ENCODE data around the gene NFKBIL1.
A peak's percentile ranks its signal among the peaks of the same experiment; 100 is the strongest.
"Not testable (repeated sequence)": the region's sequence is repeated elsewhere in the genome, so short reads cannot be mapped to it uniquely, and the experiment has no call there.

Gene NFKBIL1

GRCh38 chr6:31534521-31535040 lies 12.8 kb upstream of the NFKBIL1 start:
- DNase-seq (ENCODE audit: low read depth), result no peak

GRCh38 chr6:31535538-31536324 lies 11.7 kb upstream of the NFKBIL1 start:
- DNase-seq (ENCODE audit: low read depth), result no peak

- DNase-seq (ENCODE audit: low read depth), result no peak
Measured at GRCh38 chr6:31538805-31539400, 8.5 kb upstream of the NFKBIL1 start.

GRCh38 chr6:31540640-31541039 lies 6.8 kb upstream of the NFKBIL1 start:
- DNase-seq (ENCODE audit: low read depth), result no peak

GRCh38 chr6:31541059-31541657 lies 6.2 kb upstream of the NFKBIL1 start:
- no peak for DNase-seq (ENCODE audit: low read depth)

GRCh38 chr6:31541658-31542521 lies 5.5 kb upstream of the NFKBIL1 start, which contains the start of gene DDX39B:
DDX39B (minus strand) TSS chr6:31542003; CDS start chr6:31540532, 1,471 bp downstream.
- DNase-seq (ENCODE audit: low read depth), result peak; percentile 84

GRCh38 chr6:31543639-31544038 lies 3.8 kb upstream of the NFKBIL1 start:
- no peak for DNase-seq (ENCODE audit: low read depth)

- DNase-seq (ENCODE audit: low read depth), result no peak
Measured at GRCh38 chr6:31544676-31545075, 2.7 kb upstream of the NFKBIL1 start.

GRCh38 chr6:31545291-31545690 lies 2.1 kb upstream of the NFKBIL1 start:
- no peak for DNase-seq (ENCODE audit: low read depth)

GRCh38 chr6:31546339-31546957 lies 960 bp upstream of the NFKBIL1 start, which contains the start of gene ATP6V1G2:
ATP6V1G2 (minus strand) TSS chr6:31546608; CDS start chr6:31546559, 49 bp downstream.
- DNase-seq (ENCODE audit: low read depth), result peak; percentile 67

GRCh38 chr6:31547727-31548543 lies 527 bp downstream of the NFKBIL1 start:
- DNase-seq (ENCODE audit: low read depth), result no peak

GRCh38 chr6:31548544-31548873 lies 1.1 kb downstream of the NFKBIL1 start:
- DNase-seq (ENCODE audit: low read depth), result no peak

- not testable (repeated sequence) for DNase-seq (ENCODE audit: low read depth)
Measured at GRCh38 chr6:31551371-31551770, 4.0 kb downstream of the NFKBIL1 start.

- no peak for DNase-seq (ENCODE audit: low read depth)
Measured at GRCh38 chr6:31556307-31556706, 8.9 kb downstream of the NFKBIL1 start.

GRCh38 chr6:31557443-31558317 lies 10.3 kb downstream of the NFKBIL1 start:
- no peak for DNase-seq (ENCODE audit: low read depth)

- no peak for DNase-seq (ENCODE audit: low read depth)
Measured at GRCh38 chr6:31558318-31558625, 10.9 kb downstream of the NFKBIL1 start.

GRCh38 chr6:31558631-31559500 lies 11.5 kb downstream of the NFKBIL1 start:
- DNase-seq (ENCODE audit: low read depth), result peak; percentile 57

- no peak for DNase-seq (ENCODE audit: low read depth)
Measured at GRCh38 chr6:31559606-31559957, 12.2 kb downstream of the NFKBIL1 start.
